Measurements from ENCODE around the gene FOXP1.
A peak's percentile ranks its signal among the peaks of the same experiment; 100 is the strongest.

Gene FOXP1

DNA sequence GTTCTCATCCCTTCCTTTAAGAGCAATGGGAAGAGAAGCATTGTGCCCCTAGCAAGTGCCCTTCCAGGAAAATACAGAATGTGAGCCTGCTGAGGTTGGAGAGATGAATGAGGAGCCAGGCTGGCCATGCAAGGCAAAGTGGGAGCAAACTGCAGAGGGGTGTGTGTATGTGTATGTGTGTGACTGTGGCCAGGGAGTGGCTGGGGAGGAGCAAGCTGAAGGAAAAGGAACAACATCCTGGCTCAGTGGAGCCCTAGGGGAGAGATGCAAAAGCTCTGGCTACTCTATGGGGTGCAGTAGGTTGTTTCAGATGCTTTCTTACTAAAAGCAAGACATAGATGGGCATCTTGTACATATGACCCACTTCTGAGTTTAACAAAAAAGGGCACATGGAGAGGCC, 20.6 kb downstream of the FOXP1 start:
- DNase-seq: no peak

GRCh38 chr3:71560665-71561064, 22.9 kb downstream of the FOXP1 start:
- no peak for DNase-seq

GRCh38 chr3:71559578-71560162, 23.9 kb downstream of the FOXP1 start:
- no peak for DNase-seq

DNA sequence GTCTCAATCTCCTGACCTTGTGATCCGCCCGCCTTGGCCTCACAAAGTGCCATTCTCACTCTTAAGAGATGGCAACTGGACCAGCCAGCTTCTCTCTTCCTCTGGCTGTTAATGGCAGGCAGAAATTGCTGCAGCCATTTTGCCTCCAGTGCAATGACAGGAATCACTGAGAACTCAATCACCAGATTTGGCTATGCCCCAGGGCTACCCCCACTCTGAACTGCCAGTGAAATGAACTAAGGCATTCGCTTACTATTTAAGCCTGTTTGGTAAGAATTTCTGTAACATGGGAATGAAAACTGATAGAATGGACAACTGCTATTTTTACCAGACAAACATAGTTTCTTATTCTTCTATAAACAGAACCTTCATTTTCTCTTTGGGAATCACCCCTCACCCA, 24.5 kb downstream of the FOXP1 start:
- no peak for DNase-seq

- no peak for DNase-seq
Observed at GRCh38 chr3:71554649-71555048, 28.9 kb downstream of the FOXP1 start.

DNA sequence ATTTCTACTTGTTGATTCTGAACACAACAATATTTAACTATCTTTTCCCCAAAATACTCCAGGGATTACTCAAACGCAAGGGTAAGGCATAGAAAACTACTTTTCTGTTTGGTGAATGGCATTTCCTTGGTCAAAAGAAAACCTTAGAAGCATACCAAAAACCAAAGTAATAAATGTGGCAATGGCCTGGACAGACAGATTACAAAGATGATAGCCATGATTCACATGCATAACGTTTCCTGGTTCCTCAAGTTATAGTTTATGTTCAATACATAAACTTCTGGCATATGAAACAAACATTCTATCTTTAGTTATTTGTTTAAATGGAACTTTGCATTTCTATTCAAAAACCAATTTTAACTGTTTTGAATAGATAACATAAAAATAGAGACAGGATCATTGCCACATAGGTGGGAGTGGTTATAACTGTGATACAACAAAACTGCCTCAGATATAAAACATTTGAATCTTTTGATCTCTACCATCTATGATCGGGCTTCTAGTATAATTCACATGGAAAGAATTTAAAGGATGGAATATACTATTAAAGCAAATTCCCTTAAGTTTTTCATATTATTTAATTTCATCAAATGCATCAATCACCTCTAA, 32.1 kb downstream of the FOXP1 start:
- no peak for DNase-seq

- no peak for DNase-seq
Observed at GRCh38 chr3:71549951-71550350, 33.6 kb downstream of the FOXP1 start.

GRCh38 chr3:71548705-71549384, 34.7 kb downstream of the FOXP1 start:
- DNase-seq: no peak

DNA sequence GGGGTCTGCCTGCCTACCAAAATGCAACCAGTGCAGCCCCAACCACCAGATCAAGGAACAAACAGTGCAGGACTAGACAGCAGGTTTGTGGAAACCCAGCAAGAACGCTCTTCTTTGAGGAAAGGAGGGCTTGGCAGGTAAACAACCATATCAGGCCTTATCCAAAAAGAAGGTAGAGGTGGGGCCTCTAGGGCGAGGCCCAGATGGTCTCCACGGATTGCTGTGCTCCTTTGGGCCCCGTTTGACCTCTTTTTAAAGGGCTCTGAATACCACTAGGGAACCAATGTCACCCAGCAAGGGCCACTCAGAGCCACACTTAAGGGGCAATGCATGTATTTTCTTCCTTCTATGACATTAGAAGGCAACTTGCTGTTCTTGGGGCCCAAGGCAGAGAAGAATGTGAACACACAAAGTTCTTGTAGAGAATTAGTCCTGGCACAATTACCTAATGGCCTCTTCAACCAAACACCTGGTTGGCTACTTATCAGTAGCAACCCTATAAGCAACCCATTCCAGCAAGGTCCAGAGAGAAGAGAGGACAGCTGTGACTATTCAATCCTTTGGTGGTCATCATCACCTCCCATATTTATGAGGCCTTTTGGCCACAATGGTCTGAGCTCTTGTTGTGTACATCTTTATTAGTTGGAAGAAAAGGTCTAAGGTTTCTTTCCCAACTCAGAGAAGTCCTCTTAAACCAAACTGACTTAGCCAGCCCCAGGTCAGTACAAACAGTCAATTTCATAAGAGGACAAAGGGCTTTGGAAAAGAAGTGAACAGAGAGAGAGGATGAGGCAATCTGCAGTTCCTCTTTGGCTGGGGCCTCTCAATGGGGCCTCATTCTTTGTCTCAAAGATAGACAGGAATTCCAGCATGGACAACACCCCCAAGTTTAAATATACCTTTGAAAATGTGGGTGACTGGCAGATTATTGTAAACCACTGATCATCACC, 36.0 kb downstream of the FOXP1 start:
- DNase-seq: no peak

GRCh38 chr3:71546821-71547220, 36.7 kb downstream of the FOXP1 start:
- no peak for DNase-seq

GRCh38 chr3:71545330-71545729, 38.2 kb downstream of the FOXP1 start:
- no peak for DNase-seq

DNA sequence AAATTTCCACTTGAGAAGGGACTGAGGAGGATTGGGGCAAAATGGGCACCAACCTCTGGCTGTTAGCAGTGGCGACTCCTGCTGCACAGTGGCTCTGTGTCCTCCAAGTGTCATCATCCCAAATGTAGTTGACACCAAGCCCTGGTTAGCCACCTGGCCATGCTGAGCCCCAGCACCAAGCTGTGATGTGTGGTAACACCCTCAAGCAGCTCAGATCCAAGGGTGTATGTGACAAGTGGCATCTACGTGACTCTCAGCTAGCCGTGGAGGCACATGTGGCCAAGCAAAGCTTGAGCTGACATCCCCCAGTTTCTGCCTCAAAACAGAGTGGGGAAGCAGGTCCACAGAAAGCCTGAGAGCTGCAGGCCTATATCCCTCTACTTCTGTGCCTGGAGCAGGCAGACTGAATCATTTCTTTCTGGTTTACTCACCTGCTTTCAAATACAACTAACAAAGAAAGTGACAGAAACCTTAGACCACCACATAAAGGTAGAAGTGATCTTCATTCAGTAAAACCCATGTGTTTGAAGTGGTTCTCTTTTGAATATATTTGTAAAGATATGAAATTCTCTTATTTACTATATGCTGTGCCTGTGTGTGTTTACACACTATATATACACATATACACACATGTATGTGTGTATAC, 40.0 kb downstream of the FOXP1 start:
- no peak for DNase-seq

DNA sequence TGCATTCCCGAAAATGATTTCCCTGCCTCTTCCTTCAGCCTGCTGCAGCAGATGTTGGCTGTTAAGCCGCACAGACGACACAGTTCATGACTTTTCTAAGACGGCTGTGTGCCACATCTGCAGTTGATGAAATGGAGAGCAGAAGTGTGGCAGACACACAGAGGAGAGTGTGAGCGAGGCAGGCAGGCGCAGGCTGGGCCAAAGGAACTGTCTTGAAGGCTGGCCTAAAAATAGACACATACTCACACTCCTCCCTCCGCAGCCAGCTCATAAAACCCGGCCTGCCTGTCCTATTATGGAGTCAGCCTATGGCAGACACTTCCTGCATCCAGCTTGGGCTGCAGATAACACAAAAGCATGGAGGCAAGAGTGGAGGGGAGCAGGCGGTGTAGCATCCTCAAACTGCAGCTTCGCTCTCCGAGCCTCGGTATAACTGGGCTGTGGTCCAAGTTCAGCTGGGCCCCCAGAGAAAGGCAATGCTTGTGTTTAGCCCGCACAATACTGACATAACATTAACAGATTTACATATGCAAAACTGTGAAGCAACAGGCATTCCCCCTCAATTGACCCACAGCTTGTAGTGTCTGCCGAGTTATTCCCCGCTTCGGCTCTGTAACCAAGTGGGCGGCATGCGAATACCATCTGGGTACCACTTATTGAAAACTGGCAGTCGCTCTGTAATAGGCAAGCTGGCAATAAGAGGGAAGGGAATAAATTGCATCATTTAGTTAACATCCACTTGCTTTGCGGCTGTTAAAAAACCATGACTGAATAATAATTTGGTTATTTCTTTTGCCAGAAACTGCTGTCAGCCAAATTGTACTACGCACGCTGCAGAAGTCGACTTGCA, 40.8 kb downstream of the FOXP1 start:
- peak; percentile 89 for DNase-seq

DNA sequence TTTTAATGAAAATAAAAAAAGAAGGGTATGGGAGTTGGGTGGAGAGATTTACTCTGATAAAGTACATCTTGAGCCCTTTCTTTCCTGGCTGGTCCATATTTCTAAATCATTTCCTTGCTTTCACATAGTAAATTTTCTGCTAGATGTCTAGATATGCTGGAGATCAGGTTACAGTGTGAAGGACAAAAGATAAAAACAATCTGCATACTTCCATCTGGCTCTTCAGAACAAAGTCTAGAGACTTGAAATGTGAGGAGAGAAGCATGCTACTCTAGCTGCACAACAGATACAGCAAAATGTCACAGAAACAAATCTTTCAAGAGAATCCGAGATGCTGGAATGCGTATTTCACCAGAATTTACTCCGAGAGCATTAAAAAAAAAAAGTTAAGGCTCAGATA, 42.2 kb downstream of the FOXP1 start:
- DNase-seq: no peak

DNA sequence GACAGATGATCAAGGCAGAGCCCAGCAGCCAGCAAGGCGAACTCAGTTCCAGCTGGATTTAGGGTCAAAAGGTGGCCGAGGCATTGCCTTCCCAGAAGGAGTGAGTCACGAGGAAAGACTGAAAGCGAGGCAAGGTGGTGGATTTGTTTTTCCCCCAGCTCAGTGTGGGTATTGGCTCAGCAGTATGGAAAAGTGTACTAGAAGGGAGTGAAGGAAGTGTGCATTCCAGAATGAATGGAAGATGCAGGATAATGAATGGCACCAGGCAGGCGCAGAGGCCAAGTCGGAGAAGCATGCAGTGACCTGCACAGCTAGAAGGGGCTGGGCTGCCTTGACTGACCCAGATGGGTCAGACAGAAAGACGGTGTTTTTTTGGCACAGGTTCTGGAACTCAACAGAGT, 46.3 kb downstream of the FOXP1 start:
- DNase-seq: peak; percentile 63

GRCh38 chr3:71536376-71536965, 47.1 kb downstream of the FOXP1 start:
- DNase-seq: no peak

DNA sequence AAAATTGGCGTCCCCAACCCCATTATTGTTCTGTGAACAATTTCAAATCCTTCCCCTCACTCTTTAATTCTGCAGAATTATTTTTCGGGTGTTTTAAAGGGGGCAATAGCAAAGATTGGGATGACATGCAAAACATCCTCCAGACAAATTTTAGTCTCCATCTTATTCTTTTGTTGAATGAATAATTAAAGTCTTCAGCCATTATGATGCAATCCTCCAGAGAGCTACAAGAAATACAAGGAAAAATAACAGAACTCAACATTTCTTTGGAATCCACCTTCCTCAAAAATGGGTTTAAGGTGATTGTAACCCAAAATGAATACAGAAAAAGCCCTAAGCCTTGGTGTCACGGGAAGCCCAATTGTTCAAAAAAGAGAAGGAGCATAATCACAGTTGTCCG, 49.9 kb downstream of the FOXP1 start:
- no peak for DNase-seq

DNA sequence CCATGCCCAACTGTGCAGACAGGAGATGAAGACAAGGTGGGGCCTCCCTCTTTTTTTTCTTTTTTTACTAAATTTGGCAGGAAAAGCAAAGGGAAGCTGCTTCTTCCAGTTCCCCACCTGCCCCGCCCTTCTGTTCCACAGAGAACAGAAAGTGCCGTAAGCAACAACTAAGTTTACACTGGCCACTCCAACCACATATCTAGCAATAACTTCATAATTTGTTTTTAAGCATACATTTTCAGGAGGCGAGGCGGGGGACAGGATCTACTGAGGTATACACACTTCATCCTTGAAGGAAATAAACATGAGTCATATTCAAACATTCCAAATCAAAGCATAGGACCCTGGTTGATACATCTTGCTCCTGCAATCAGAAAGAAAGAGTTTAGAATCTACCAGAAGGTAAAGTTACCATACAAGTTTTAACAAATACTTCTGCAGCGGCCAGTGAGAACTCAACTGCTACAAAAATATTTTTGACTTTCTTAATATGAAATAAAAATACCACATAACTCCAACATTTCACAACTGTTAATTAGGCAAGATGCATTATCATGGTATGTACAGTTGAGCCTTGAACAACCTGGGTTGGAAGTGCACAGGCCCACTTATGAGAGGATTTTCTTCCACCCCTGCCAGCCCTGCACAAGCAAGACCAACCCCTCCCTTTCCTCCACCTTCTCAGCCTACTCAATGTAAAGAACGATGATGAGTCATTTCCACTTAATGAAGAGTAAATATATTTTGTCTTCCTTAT, 50.7 kb downstream of the FOXP1 start:
- no peak for DNase-seq

DNA sequence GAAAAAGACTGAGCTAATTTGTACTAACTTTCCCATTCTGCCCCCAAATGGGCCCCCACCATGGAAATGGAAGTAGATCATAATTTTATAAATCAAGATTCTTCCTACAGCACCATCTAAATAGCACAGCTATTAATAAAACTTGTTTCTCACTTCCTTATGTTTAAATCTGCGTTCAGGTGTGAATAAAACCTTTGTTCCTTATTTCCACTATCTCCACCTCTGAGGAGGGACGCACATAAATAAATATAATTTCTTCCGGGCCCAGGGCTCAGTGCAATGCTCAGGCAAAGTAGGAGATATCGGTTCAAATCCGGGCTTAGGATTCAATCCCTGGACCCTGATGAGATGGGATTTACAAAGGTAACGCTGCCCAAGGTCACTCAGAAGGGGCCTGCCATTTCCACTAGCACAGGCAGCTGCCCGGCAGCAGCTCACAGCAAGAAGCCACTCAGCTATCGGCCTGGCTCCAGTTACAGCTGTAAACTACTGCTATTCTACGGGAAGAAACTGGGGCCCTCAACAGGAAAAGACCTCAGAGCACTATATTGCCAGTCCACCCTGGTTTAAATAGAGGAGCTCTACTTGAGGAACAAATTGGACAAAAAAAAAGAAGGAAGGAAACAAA, 52.5 kb downstream of the FOXP1 start:
- DNase-seq: no peak

GRCh38 chr3:71528816-71529215, 54.7 kb downstream of the FOXP1 start:
- DNase-seq: no peak

All from right forelimb (tissue), 1 donor.